T-cell (primary cell): ENCODE measurements around the gene PPP1R2B. TPM values are rescaled to one million over a fixed set of nuclear protein-coding genes. Genes with fewer than 3 reads are reported as not detected.

ENCODE experiments used
- ATAC-seq, 4 experiments: fragments of 200-7000 bp in 3 of 4; fragments of 150-1000 bp in 1 of 4; cut with Tn5 transposase; replicated peaks in 1 of 4; 1 replicate in 3 of 4; 2 replicates in 1 of 4; pipeline ENCODE4 v1.10.0; 2021; ENCODE audit warnings: moderate library complexity in 3 of 4, mild to moderate bottlenecking in 2 of 4, moderate number of reproducible peaks in 1 of 4
- CTCF ChIA-PET, 2 donors: fragments of 300-600 bp; sonication (Branson Sonifier 250); formaldehyde crosslinking; loops; one replicate each; lab custom pipeline; 2022; ENCODE audit warnings: antibody characterized with exemption in 2 of 2; lab: Charles Lee
- POLR2A ChIA-PET, 2 donors: fragments of 300-600 bp; sonication (Branson Sonifier 250); formaldehyde crosslinking; loops; one replicate each; lab custom pipeline; 2022; ENCODE audit warnings: antibody characterized with exemption in 2 of 2; lab: Charles Lee
- DNase-seq, 35 experiments: peaks; one replicate each; pipeline versions ENCODE4 v3.0.0 to v3.0.0-alpha.2; 2013 to 2023
- H3K27ac ChIP-seq: one replicate; pipeline ENCODE4 v1.5.1; 2013; ENCODE audit warnings: low read length
- H3K27me3 ChIP-seq, 2 experiments: replicated peaks in 1 of 2; 1 replicate in 1 of 2; 2 replicates in 1 of 2; pipeline versions ENCODE4 v1.6.1 to v1.7.0; 2013; ENCODE audit warnings: low read length in 1 of 2, mixed read lengths in 1 of 2; ENCODE audit not compliant: control insufficient read depth in 2 of 2, insufficient read depth in 2 of 2; ENCODE audit errors: extremely low read depth in 1 of 2
- H3K36me3 ChIP-seq, 2 donors: 1 replicate in 1 of 2; 2 replicates in 1 of 2; pipeline versions ENCODE4 v1.6.1 to v1.7.0; 2013; ENCODE audit warnings: low read length in 1 of 2; ENCODE audit not compliant: control insufficient read depth in 2 of 2, insufficient read depth in 1 of 2; ENCODE audit errors: extremely low read depth in 1 of 2
- H3K4me1 ChIP-seq, 2 experiments: 1 replicate in 1 of 2; 2 replicates in 1 of 2; pipeline versions ENCODE4 v1.6.1 to v1.7.0; 2013; ENCODE audit warnings: low read length in 2 of 2, mixed read lengths in 1 of 2; ENCODE audit not compliant: insufficient read depth in 2 of 2, control insufficient read depth in 1 of 2; ENCODE audit errors: extremely low read depth in 1 of 2
- H3K4me3 ChIP-seq, 2 donors: 1 replicate in 1 of 2; 2 replicates in 1 of 2; pipeline versions ENCODE4 v1.5.1 to v1.7.0; 2013; ENCODE audit warnings: mild to moderate bottlenecking in 2 of 2, low read length in 1 of 2, moderate library complexity in 1 of 2; ENCODE audit not compliant: control insufficient read depth in 1 of 2; ENCODE audit errors: extremely low read depth in 1 of 2
- H3K9me3 ChIP-seq: 2 replicates; pipeline ENCODE4 v1.7.0; 2013
- H3K27ac Mint-ChIP-seq, 2 donors: one replicate each; pipeline ENCODE4 v1.8.0; 2020 to 2021; ENCODE audit warnings: mild to moderate bottlenecking in 2 of 2, mixed read lengths in 2 of 2
- H3K27me3 Mint-ChIP-seq, 2 donors: one replicate each; pipeline ENCODE4 v1.8.0; 2021 to 2022; ENCODE audit warnings: mixed read lengths in 2 of 2
- H3K36me3 Mint-ChIP-seq: one replicate; pipeline ENCODE4 v1.8.0; 2021; ENCODE audit warnings: mixed read lengths
- H3K4me1 Mint-ChIP-seq, 3 donors: one replicate each; pipeline ENCODE4 v1.8.0; 2020 to 2022; ENCODE audit warnings: mixed read lengths in 3 of 3, mild to moderate bottlenecking in 1 of 3
- H3K4me3 Mint-ChIP-seq, 3 donors: one replicate each; pipeline ENCODE4 v1.8.0; 2020 to 2022; ENCODE audit warnings: mild to moderate bottlenecking in 3 of 3, mixed read lengths in 3 of 3, moderate library complexity in 3 of 3
- H3K9me3 Mint-ChIP-seq, 3 donors: one replicate each; pipeline ENCODE4 v1.8.0; 2020 to 2022; ENCODE audit warnings: mixed read lengths in 3 of 3
- WGBS: methylation state at CpG from one replicate; pipeline ENCODE4 v1.1.5; 2013; ENCODE audit warnings: missing lambda C conversion rate; ENCODE audit not compliant: insufficient coverage; 5-methylcytosine and 5-hydroxymethylcytosine counted together
- total RNA-seq, 35 experiments: library from RNA in 6 of 35; stranded (reverse) in 6 of 35; fragments of 120-200 nt in 1 of 35; gene quantifications; one replicate each; pipeline versions ENCODE4 v1.2.1 to v1.2.4 and lab custom pipeline; 2013 to 2026

The PPP1R2B gene
- total RNA-seq, 5 donors from 2014 or later (not counting 1 experiment from before 2014, with no cell fraction given), result 0.13 to 0.68 (median 0.53) TPM; not detected in 2

DNA sequence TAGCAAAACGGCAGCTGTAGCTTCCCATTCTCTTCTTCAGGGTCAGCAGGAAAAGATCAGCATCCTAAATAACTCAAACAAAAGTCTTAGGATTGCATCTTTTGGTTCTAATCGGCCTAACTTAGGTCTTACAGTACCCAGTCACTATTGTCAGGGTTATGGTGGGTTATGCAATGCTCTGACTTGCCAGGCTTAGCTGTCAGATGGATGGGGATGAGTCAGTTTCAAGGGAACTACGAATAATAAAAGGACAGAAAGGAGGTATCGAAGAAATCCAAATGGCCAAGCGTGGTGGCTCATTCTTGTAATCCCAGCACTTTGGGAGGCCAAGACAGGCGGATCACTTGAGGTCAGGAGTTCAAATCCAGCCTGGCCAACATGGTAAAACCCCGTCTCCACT is 46.5 kb downstream of the PPP1R2B start:
- Mint-ChIP-seq H3K4me3 (no peak overlapping the region), H3K36me3 (no peaks in the 10 kb centered on the region), H3K27me3 (no peaks in the 10 kb centered on the region), H3K4me1 (peaks cover 21 to 34% (median 27%) of the 10 kb centered on the region in 3 donors), H3K27ac (no peak overlapping the region), H3K9me3 (no peaks in the 10 kb centered on the region)
- Histone ChIP-seq H3K9me3 (no peaks in the 10 kb centered on the region), H3K27ac (no peak overlapping the region), H3K4me3 (no peak overlapping the region), H3K27me3 (no peaks in the 10 kb centered on the region), H3K4me1 (peaks cover 0 to 4% of the 10 kb centered on the region in 2 experiments), H3K36me3 (no peaks in the 10 kb centered on the region)
- ChIA-PET POLR2A (no interaction called here), CTCF (interaction anchor here in 1 of 2 donors (0.6 to 1.0 kb wide), 2 partner anchors 19 to 202 kb away, joined by 3 to 4 read pairs; no protein-coding TSS in a partner anchor)
- ATAC-seq (no peak), DNase-seq (no peak)
- WGBS, result 86% methylated on average over 6 of the region's 7 CpGs

Other genes starting within 250 kb of the PPP1R2B start
- 1 to 10 TPM; 2.6 to 7.7 (median 4.1) TPM for gene TIMD4, start 112.9 kb downstream of the PPP1R2B start, total RNA-seq
- gene HAVCR1, start 208.8 kb downstream of the PPP1R2B start, total RNA-seq, result 1 to 10 TPM; 3.3 to 5.8 (median 5.4) TPM